ENCODE measurements around the gene THAP12. TPM values are rescaled to one million over a fixed set of nuclear protein-coding genes. Genes with fewer than 3 reads are reported as not detected.

THAP12 gene
- total and polyA plus RNA-seq, 11 donors: 9.5 to 29.3 (median 17.9) TPM

DNA sequence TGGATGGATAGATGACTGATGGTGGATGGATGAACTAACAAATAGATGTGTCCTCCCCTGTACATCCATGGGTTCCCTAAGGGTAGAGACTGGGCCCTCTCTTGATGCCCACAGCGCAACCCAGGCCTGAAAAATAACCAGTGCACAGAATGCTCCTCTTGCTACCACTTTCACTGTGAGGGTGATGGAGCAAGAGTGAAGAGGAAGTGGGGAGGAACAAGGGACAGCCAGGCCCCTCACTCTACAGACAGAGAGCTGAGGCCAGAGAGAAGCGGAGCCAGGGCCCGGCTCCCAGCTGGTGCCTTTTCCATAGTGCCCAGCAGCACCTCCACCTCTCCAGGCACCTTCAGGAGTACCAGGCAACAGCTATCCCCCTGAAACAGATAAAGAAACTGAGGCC, 67.7 kb downstream of the THAP12 start:
- Histone ChIP-seq H3K4me1 (no peaks in the 10 kb centered on the region), H3K36me3 (no peaks in the 10 kb centered on the region), H3K9me3 (no peaks in the 10 kb centered on the region), H3K27ac (no peak overlapping the region), H3K4me3 (no peak overlapping the region), H3K27me3 (no peaks in the 10 kb centered on the region)
- 76 to 98% (median 86%) methylated on average over 3 of the region's 3 CpGs for WGBS, 4 donors
- no peak for ATAC-seq
- TF ChIP-seq POLR2A (IDR thresholded peaks at IDR 0.05) (no peak), CTCF (IDR thresholded peaks at IDR 0.05) (no peak)
- intact Hi-C loops (cut with DNase I): loop anchor here in 5 of 10 donors (10.0 kb wide), 2 partner anchors 508 to 598 kb away; partner anchors contain the start of gene MOGAT2 (in 3 of the 5)
- no peak for DNase-seq

- no peaks in the 10 kb centered on the region for H3K27me3 ChIP-seq
- ATAC-seq (no peak), DNase-seq (no peak)
- intact Hi-C loops (cut with DNase I): loop anchor here in 5 of 10 donors (10.0 kb wide), 2 partner anchors 506 to 596 kb away; partner anchors contain the start of gene MOGAT2 (in 3 of the 5)
- H3K36me3 ChIP-seq: no peaks in the 10 kb centered on the region
- 55 to 63% (median 59%) methylated on average over 13 of the region's 13 CpGs for WGBS, 4 donors
- H3K4me1 ChIP-seq: peaks cover 0 to 17% (median 5%) of the 10 kb centered on the region in 12 donors
- no peak overlapping the region for H3K4me3 ChIP-seq
- no peak overlapping the region for H3K27ac ChIP-seq
- no peaks in the 10 kb centered on the region for H3K9me3 ChIP-seq
- TF ChIP-seq CTCF (IDR thresholded peaks at IDR 0.05): no peak
- no peak for TF ChIP-seq POLR2A (IDR thresholded peaks at IDR 0.05)
Observed at GRCh38 chr11:76310832-76311595, 69.9 kb downstream of the THAP12 start.

- intact Hi-C loops (cut with DNase I): no loop called here
- WGBS, 4 donors: 80 to 87% (median 84%) methylated on average over 6 of the region's 6 CpGs
Observed at GRCh38 chr11:76307978-76308747, 72.8 kb downstream of the THAP12 start.

More at GRCh38 chr11:76307978-76308747, 72.8 kb downstream of the THAP12 start:
- Histone ChIP-seq H3K36me3 (no peaks in the 10 kb centered on the region), H3K4me1 (peaks cover 0 to 17% (median 5%) of the 10 kb centered on the region in 12 donors), H3K4me3 (no peak overlapping the region), H3K9me3 (no peaks in the 10 kb centered on the region), H3K27ac (no peak overlapping the region), H3K27me3 (no peaks in the 10 kb centered on the region)
- DNase-seq (no peak), ATAC-seq (no peak)
- TF ChIP-seq POLR2A (IDR thresholded peaks at IDR 0.05): no peak
- TF ChIP-seq CTCF (IDR thresholded peaks at IDR 0.05): no peak

Measured in heart left ventricle (tissue), 16 donors.